Measurements from ENCODE around the gene TANC2.
A peak's percentile ranks its signal among the peaks of the same experiment; 100 is the strongest.
"Not testable (repeated sequence)": the region's sequence is repeated elsewhere in the genome, so short reads cannot be mapped to it uniquely, and the experiment has no call there.

The TANC2 gene

DNA sequence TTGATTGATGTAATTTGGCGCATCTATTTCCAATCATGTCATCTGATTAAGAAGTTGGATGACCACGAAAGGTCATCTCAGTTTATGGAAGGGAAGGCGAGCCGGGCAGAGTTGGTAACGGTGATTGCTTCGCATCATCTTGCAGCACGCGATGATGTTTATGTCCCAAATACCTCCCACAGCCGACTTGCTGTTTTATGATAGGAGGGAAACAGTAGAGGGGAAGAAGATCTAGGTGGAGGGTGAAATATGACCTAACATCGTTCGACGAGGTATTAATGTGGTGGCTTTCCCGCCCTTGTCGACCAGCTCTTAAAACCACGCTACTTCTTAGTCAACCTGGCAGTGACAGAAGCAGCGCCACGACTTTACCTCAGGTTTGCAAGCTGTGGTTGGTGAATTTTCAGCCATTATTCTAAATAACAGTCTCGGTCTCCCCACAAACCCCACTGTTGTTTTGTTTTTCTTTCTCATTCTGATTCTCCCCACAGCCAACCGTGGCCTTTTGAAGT is 805 bp upstream of the TANC2 start:
- DNase-seq = no peak

DNA sequence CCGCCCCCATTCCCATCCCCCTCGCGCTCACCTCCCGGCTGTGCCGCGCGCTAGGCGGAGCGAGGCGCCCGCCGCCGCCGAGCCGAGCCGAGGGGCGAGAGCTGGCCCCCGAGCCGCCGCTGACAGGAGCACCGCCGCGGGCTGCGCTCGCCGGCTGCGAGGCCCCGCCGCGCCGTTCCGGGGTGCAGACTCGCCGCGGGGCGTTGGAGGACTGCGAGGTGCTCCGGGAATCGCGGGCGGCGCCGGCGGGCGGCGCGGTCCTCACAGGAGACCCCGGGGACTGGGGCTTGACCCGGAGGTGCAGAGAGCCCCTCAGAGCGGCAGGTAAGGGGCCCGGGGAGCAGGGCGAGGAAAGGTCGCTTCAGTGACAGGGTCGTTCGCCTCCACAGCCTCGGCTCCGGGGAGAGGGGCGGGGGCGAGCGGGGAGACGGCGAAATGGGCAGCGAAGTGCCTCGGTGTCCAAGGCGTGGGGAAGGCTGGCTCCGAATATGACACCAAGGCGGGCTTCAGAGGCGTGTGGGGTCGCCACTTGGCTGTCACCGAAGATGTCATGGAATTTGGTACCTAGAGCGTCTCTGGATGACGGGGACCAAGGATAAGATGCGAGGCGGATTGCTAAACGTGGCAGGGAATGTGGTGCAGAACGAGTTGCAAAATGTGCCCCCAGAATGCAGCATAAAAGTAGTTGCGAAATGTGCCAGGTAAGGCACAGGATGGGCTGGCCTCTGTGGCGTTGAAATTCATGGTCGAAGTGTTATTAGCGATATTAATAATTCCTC is 580 bp downstream of the TANC2 start:
- DNase-seq = peak in 1 of 2 donors; percentile 33

DNA sequence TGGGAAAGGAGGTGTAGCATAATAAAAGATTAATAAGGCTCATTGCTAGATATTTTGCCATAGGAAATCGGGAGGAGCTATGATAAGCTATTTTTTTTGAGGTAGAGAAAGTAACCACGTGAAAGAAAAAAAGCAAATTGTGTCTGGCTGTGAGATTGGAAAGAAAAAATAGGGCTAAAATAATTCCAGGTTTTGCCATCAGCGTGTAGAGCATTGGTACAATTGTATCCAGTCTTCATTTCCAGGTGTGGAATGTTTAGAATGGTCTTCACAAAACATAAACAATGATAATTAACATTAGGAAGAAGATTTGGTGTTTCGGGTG is 1.1 kb downstream of the TANC2 start:
- no peak for DNase-seq

DNA sequence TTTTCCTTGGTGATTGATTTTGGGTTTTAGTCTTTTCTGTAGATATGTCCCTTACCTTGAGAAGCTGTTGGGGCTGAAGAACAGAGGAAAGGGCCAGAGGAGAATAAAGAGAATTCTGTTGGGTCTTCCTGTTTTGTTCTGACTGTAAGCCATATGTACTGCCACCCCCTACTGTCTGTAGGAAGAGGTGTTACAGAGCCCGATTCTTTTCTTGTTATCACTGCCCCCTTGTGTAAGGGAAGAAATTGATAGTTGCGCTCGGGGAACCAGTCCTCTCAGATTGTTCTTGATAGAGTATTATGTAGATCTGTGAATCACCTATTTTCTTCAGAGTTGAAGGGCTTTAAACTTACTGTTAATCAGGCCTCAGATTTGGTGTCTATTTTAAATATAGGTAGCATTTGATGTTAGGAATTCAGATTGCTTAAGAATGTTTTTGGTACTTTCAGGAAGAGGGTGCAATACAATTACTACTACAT is 2.4 kb downstream of the TANC2 start:
- peak in 1 of 2 donors; percentile 92 for DNase-seq

DNA sequence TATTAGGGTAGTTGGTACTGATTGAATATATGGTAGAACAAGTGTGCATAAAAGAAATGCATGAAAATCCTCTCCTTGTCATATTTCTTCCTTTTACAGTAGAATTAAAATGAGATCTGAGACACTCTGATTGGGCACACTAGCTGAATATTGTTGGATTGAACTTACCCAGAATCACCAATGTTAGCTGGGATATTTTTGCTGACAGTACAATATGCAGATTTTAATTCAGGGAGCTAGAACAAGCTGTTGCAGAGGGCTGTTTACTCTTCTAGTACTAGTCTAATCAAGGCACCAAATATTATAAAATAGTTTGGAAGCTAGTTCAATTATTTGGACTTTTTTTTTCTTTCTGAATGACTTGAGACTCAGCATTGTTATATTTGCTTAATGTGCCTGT is 4.6 kb downstream of the TANC2 start:
- DNase-seq = no peak

DNA sequence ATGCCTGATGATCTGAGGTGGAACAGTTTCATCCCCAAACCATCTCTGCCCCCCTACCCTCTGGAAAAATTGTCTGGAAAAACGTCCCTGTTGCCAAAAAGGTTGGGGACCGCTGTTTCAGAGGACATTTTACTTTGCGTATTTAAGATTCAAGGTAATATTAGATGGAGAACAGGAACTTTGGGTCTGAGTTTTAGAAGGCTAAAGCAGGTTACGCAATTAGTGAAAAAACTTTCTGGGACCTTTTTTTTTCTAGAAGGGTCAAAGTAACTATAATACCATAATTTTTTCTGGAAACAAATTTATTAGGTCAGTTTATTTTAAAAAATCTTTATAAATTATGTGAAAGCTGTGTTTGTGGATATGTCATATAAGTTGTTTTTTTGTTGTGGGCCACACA is 5.8 kb downstream of the TANC2 start:
- no peak for DNase-seq

DNA sequence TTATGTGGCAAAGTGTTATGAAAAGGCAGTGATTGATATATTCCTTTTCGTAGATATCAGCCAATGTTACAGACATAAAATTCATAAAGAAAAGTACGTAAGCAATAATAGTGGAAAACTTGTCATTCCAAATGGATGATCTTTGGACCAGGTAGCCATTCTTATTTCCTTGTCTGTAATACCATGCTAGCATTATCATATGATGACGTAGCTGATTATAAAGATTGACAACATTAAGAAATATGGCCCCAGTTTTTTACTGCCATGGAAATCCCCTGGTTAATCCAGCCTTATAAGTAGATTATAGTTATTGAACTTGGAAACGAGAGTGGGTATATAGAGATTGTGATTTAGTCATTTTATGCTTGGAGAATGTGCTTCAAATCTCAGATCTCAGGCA is 8.8 kb downstream of the TANC2 start:
- DNase-seq = no peak

DNA sequence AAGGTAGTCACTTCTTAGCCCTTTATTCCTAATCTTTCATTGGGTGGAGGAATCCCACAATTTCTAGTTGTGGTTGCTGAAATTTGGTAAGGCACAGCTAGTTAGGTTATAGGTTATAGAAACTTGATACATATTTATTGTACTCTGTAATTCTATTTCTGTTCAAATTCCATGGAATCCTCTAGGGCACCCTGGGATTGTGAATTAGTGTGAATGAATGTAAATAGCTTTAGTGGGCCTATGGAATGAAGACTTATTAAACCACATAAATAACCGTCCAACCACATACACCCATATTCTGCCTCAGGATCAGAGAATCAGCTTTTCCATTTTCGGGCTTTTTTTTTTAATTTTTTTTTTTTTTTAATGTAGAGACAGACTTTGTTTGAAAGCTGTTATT is 9.2 kb downstream of the TANC2 start:
- no peak for DNase-seq

DNA sequence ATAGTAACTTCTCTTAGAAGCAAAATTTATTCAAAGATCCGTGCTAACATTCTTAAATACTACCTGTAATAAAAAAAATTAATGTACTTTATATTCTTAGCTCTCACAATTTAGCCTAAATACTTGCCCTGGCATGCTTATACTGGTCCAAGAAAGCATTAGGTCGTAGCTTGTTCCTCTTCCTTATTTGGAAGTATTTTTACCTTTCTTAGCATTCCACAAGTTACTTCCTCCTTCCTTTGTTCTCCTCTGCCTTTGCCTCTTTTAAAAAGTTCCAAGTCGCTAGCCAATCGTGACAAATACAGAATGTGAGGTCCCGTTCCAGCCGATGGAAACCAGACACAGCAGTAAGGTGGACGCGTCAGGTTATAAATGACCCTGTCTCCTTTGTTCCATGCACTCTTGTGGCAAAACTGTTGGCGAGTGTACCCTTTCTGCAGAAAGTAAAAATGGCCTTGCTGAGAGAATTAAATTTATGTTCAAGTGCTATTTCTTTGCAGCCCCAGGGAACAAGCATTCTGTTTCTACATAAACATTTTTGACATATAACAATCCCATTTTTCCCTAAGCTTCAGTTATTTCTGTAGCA is 10.7 kb downstream of the TANC2 start:
- not testable (repeated sequence) for DNase-seq

DNA sequence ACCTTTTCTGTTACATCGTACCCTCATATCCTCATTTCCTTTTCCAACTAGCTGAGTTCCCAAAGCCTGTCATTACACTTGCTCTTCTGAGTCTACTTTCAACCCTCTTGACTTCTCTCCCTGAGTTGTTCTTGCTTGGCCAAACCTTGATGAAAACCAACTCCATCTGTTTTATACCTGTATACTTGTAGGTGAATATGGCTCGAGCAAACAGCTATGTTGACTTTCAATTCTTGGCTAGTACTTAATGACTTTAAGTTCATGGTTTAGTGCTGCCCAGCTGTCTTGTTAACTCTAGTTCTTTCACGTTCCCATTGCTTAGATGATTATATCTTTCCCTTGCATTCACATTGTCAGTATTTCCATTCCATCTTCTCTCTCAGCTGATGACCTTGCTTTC is 14.8 kb downstream of the TANC2 start:
- no peak for DNase-seq

DNA sequence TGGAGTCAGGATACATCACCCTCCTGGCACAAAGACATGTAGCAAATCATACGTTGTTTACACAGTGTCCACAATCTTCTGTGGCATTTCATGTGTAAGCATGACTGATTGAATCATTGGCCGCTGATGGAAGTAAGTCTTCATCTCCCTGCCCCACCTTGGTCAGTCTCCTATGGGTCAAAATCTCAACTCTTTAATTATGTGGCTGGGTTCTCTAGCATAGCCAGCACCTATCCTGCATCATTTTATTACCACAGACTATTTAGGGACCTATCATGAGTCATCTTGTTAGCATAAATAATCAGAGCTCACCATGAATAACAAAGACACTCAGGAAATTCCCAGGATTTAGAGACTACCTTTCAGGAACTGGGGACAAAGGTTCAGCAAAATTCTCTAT is 15.9 kb downstream of the TANC2 start:
- no peak for DNase-seq

DNA sequence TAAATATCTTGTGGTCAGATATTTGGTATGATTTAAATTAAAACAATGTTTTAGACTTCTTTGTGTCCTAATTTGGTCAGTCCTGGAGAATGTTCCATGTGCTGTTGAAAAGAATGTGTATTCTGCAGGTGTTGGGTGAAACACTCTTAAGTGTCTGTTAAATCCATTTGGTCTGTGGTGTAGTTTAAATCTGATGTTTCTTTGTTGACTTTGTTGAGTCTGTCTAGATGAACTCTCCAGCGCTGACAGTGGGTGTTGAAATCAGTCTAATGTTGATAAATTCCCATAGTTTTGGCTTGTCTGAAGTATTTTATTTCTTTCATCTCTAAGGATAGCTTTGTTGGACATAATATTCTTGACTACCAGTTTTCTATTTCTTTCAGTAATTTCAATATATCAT is 18.8 kb downstream of the TANC2 start:
- DNase-seq = no peak

DNA sequence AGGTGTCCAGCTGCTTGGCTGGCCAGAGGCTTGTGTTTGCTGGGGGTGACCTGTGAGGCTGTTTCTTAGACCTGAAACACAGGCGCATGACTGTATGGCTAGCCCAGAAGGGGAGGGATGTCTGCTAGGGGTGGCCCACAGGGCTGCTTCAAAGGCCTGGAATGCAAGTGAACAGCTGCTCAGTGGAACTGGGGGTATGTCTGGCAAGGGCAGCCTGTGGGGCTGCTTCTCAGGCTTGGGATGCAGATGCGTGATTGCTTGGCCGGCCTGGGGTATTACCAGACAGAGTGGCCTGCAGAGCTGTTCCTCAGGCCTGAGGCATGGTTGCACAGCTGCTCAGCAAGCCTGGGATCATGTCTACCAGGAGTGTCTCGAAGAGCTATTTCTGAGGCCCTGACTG is 20.5 kb downstream of the TANC2 start:
- DNase-seq = no peak

DNA sequence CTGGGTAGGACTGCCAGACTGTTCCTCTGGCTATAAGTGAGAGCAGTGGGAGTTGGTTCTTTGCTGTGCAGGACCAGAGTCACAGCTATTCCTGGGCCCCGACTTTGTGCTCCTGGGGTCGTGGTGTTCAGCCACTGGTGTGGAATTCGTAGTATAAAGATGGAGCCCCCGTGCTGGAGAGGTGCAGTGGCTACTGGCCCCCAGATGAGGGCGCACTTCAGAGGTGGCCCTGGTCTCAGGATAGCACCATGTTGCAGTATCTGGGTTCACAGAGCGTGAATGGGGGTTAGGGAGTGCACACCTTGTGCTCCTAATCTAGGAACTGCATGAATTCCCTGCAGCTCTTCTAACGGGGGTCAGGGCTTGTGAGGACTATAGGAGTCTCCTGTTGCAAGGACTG is 21.1 kb downstream of the TANC2 start:
- DNase-seq = no peak

DNA sequence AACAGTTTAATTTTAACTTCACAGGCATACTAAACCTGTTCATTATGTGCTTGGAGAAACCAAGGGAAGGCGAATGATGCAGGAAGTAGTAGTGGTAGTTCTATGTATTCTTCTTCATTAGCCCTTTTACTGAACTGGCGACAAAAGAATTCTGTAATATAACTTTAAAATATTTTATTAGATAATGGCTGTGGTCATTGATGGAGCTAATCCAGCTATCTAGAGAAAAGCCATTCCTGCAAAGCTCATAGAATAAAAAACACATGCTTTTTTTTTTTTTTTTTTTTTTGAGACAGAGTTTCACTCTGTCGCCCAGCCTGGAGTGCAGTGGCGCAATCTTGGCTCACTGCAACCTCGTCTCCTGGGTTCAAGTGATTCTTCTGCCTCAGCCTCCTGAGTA is 23.5 kb downstream of the TANC2 start:
- no peak for DNase-seq

DNA sequence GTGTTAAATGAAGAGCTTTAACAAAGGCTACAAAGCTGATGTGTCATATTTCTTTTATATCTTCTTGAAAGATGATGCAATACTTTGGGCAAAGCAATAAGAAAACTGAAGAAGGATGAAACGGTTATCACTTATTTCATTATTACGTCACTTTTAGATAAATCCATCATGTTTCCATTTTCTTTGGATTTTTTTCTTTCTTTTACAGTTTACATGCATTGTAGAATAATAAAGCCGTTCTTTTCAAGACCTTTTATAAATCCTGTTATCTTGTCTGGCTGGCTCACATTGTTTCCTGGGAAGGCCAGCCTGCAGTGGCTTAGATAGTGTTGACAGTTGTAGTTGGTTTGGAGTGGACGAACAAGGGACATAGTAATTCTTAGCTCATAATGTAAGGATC is 28.9 kb downstream of the TANC2 start:
- DNase-seq = no peak

DNA sequence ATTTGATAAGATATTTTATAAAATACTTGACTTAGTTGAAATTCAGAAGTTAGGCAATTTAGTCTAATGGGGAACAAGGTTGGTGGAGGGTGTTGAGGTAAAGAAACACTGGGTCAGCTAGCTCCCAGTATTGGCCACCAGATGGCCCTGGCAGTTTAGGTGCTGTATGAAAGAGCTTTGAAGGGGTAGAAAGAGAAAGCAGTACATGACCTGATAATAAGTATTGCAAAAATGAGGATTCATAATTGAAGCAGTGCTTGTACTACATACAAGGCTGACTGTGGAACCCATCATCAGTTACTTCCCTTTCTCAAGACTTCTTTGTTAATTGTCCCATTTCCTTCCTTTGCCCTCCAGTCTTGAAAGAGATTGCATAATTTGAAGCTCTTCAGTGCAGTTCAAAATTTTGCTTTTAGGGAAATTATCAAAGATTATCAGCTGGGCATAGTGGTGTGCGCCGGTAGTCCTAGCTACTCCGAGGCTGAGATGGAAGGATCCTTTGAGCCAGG is 29.4 kb downstream of the TANC2 start:
- DNase-seq = peak in 1 of 2 donors; percentile 75

DNA sequence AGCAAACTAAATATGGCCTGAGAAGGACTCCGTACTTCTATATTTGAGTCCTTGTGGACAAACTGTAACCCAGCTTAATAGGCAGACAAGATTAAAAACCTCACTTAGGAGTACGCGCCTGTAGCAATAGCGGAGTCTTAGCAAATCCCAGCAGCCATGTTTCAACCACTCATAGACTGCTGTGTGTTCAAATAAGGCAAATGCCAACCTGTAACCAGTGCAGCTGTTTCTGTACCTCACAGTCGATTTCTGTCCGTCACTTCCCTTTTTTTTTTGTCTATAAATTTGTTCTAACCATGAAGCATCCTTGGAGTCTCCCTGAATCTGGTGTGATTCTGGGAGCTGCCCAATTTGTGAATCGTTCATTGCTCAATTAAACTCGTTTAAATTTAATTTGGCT is 30.2 kb downstream of the TANC2 start:
- DNase-seq = peak in 1 of 2 donors; percentile 11

DNA sequence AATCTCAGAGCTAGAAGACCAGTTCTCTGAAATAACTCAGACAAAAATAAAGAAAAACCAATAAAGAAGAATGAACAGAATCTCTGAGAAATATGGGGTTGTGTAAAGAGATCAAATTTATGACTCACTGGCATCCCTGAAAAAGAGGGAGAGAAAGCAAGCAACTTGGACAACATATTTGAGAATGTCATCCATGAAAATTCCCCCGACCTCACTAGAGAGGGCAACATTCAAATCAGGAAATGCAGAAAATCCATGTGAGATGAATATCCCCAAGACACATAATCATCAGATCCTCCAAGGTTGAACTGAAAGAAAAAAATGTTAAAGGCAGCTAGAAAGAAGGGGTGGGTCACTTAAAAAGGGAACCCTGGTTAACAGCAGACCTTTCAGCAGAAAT is 32.1 kb downstream of the TANC2 start:
- DNase-seq = no peak

DNA sequence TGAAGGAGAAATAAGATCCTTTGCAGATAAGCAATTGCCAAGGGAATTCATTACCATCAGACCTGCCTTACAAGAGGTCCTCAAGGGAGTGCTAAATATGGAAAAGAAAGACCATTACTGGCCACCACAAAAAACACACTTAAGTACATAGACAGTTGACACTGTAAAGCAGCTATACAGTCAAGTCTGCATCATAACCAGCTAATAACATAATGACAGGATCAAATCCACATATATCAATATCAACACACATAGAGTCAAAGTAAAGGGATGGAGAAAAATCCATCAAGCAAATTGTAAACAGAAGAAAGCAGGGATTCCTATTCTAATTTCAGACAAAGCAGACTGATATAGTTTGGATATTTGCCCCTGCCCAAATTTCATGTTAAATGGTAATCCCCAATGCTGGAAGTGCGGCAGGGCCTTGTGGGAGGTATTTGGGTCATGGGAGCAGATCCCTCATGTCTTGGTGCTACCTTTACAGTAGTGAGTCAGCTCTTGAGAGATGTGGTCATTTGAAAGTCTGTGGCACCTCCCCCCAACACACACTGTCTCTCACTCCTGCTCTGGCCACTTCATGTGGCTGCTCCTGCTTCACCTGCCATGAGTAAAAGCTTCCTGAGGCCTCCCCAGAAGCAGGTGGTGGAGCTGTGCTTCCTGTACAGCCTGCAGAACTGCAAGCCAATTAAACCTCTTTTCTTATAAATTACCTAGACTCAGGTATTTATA is 32.8 kb downstream of the TANC2 start:
- no peak for DNase-seq

DNA sequence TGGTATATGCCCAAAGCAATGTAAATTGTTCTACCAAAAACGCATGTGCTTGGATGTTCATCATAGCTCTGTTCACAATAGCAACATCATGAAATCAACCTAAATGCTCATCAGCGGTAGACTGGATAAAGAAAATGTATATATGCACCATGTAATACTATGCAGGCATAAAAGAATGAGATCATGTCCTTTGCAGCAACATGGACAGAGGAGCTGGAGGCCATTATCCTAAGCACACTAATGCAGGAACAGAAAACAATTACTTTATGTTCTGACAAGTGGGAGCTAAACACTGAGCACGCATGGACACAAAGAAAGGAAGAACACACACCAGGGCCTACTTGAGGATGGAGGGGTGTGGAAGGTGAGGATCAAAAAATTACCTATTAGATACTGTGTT is 33.7 kb downstream of the TANC2 start:
- DNase-seq = no peak

DNA sequence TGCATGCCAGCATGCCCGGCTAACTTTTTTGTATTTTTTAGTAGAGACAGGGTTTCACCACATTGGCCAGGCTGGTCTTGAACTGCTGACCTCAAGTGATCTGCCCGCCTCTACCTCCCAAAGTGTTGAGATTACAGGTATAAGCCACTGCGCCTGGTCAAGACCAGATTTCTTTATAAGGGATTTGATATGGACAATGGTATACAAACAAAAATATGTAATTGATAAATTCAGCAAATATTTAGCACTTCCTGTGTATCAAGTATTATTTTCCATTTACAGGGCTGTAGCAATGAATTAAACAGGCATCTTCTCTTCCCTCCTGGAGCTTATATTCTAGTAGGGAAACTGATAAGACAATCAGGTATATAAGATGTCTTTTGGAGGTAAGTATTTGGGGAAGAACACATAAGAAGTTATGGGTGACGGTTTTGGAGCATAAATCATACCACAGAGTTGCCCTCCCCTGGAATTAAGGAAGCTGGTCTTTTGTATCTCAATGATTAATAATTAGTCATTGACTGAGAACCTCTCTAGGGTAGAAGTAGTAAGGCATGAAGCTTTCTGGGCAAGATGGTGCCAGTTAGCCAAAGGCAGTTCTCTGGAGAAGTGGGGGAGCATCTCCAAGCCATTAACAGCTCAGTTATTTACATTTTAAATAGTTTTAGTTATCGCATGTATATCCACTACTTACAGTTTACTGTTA is 35.8 kb downstream of the TANC2 start:
- no peak for DNase-seq

DNA sequence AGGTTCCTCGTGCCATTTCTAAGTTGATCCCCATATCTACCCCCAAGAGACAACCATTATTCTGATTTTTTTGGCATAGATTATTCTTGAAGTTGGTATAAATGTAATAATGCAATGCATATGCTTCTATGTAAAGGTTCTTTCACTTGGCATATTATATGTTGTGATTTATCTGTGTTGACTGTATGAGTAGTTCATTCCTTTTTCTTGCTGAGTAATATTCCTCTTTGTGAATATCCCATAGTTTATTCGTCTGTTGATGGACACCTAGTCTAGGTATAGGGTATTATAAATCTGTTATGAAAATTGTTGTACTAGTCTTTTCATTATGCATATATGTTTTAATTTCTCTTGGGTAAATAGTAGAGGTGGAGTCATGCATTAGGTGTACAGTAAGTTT is 36.6 kb downstream of the TANC2 start:
- no peak for DNase-seq

All from bone marrow (tissue), 2 donors.